ENCODE measurements around the gene MYH7. TPM values are rescaled to one million over a fixed set of nuclear protein-coding genes. Genes with fewer than 3 reads are reported as not detected.

MYH7 gene
- total RNA-seq, 1 experiment from 2014 or later: not detected

GRCh38 chr14:23415821-23416778 lies 19.4 kb downstream of the MYH7 start:
- CTCF ChIA-PET: interaction anchor here (1.2 to 3.2 kb wide), 2 partner anchors 36 to 41 kb away, joined by 3 to 9 read pairs; no protein-coding TSS in a partner anchor
- Mint-ChIP-seq H3K27me3 (ENCODE audit: low read depth) (peaks cover 17% of the 10 kb centered on the region), H3K36me3 (no peaks in the 10 kb centered on the region), H3K4me1 (no peaks in the 10 kb centered on the region), H3K4me3 (no peak overlapping the region), H3K9me3 (no peaks in the 10 kb centered on the region), H3K27ac (no peak overlapping the region)
- DNase-seq (ENCODE audit: low spot score) (no peak), ATAC-seq (no peak)
- POLR2A ChIA-PET: no interaction called here
- TF ChIP-seq RORB (CRISPR knock-in tag; IDR thresholded peaks at IDR 0.05) (no peak), PREB (CRISPR knock-in tag; IDR thresholded peaks at IDR 0.05; ENCODE audit: borderline replicate concordance) (no peak), MYBL2 (CRISPR knock-in tag; IDR thresholded peaks at IDR 0.05) (no peak), USF1 (CRISPR knock-in tag; IDR thresholded peaks at IDR 0.05) (no peak), ZBTB21 (CRISPR knock-in tag; IDR thresholded peaks at IDR 0.05; ENCODE audit: borderline replicate concordance) (no peak), ZMAT4 (CRISPR knock-in tag; IDR thresholded peaks at IDR 0.05) (no peak), KAT7 (CRISPR knock-in tag; IDR thresholded peaks at IDR 0.05; ENCODE audit: borderline replicate concordance) (no peak), NR2C2 (CRISPR knock-in tag; IDR thresholded peaks at IDR 0.05) (no peak)
- TF ChIP-seq, protein P1, sequence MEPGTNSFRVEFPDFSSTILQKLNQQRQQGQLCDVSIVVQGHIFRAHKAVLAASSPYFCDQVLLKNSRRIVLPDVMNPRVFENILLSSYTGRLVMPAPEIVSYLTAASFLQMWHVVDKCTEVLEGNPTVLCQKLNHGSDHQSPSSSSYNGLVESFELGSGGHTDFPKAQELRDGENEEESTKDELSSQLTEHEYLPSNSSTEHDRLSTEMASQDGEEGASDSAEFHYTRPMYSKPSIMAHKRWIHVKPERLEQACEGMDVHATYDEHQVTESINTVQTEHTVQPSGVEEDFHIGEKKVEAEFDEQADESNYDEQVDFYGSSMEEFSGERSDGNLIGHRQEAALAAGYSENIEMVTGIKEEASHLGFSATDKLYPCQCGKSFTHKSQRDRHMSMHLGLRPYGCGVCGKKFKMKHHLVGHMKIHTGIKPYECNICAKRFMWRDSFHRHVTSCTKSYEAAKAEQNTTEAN (CRISPR knock-in tag; IDR thresholded peaks at IDR 0.05): no peak

GRCh38 chr14:23414906-23415820 lies 20.3 kb downstream of the MYH7 start:
- DNase-seq (ENCODE audit: low spot score) (no peak), ATAC-seq (no peak)
- ChIA-PET POLR2A (no interaction called here), CTCF (interaction anchor here (1.1 to 3.2 kb wide), 4 partner anchors 19 to 42 kb away, joined by 3 to 9 read pairs (median 6); no protein-coding TSS in a partner anchor)
- no peak overlapping the region for H3K27ac Mint-ChIP-seq
- H3K36me3 Mint-ChIP-seq: no peaks in the 10 kb centered on the region
- TF ChIP-seq ZNF138 (CRISPR knock-in tag; conservative IDR thresholded peaks at IDR 0.05) (no peak), MYBL2 (CRISPR knock-in tag; IDR thresholded peaks at IDR 0.05) (no peak), GRHL2 (CRISPR knock-in tag; IDR thresholded peaks at IDR 0.05; ENCODE audit: insufficient replicate concordance, severe bottlenecking) (no peak), HMGA2 (CRISPR knock-in tag; IDR thresholded peaks at IDR 0.05) (no peak), NFE2L1 (CRISPR knock-in tag; IDR thresholded peaks at IDR 0.05) (no peak), CBFB (CRISPR knock-in tag; IDR thresholded peaks at IDR 0.05; ENCODE audit: low read depth) (no peak), KAT7 (CRISPR knock-in tag; IDR thresholded peaks at IDR 0.05; ENCODE audit: borderline replicate concordance) (no peak), OVOL2 (CRISPR knock-in tag; IDR thresholded peaks at IDR 0.05; ENCODE audit: borderline replicate concordance) (no peak)
- TF ChIP-seq, protein P2, sequence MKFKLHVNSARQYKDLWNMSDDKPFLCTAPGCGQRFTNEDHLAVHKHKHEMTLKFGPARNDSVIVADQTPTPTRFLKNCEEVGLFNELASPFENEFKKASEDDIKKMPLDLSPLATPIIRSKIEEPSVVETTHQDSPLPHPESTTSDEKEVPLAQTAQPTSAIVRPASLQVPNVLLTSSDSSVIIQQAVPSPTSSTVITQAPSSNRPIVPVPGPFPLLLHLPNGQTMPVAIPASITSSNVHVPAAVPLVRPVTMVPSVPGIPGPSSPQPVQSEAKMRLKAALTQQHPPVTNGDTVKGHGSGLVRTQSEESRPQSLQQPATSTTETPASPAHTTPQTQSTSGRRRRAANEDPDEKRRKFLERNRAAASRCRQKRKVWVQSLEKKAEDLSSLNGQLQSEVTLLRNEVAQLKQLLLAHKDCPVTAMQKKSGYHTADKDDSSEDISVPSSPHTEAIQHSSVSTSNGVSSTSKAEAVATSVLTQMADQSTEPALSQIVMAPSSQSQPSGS (CRISPR knock-in tag; IDR thresholded peaks at IDR 0.05; ENCODE audit: borderline replicate concordance, low read depth): no peak
- TF ChIP-seq, protein P3, sequence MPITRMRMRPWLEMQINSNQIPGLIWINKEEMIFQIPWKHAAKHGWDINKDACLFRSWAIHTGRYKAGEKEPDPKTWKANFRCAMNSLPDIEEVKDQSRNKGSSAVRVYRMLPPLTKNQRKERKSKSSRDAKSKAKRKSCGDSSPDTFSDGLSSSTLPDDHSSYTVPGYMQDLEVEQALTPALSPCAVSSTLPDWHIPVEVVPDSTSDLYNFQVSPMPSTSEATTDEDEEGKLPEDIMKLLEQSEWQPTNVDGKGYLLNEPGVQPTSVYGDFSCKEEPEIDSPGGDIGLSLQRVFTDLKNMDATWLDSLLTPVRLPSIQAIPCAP (CRISPR knock-in tag; IDR thresholded peaks at IDR 0.05): no peak
- no peaks in the 10 kb centered on the region for H3K9me3 Mint-ChIP-seq
- no peak overlapping the region for H3K4me3 Mint-ChIP-seq
- no peaks in the 10 kb centered on the region for H3K4me1 Mint-ChIP-seq
- H3K27me3 Mint-ChIP-seq (ENCODE audit: low read depth): peaks cover 19% of the 10 kb centered on the region

Data from WTC11 (cell line).